Pancreas (tissue), 10 donors: ENCODE measurements around the gene PTGFRN. TPM values are rescaled to one million over a fixed set of nuclear protein-coding genes. Genes with fewer than 3 reads are reported as not detected.

Experiments
- ATAC-seq, 4 donors: fragments of 200-7000 bp; cut with Tn5 transposase; one replicate each; pipeline versions ENCODE4 v1.8.0 to v1.9.1; 2020; ENCODE audit warnings: mild to moderate bottlenecking in 4 of 4, moderate library complexity in 4 of 4
- DNase-seq, 6 donors: peaks; one replicate each; pipeline ENCODE4 v3.0.0-alpha.2; 2020
- FAIRE-seq: peaks from 2 replicates; lab custom pipeline; 2012; peaks lifted over from hg19 to GRCh38; lab: Jason Lieb, UNC
- H3K27ac ChIP-seq, 4 donors: fragments of 200-600 bp; sonication (generic); 1 replicate in 3 of 4; 2 replicates in 1 of 4; pipeline versions ENCODE4 v1.5.0 to v1.8.0; 2020
- H3K27me3 ChIP-seq, 4 donors: fragments of 200-600 bp; one replicate each; pipeline ENCODE4 v1.8.0; 2021
- H3K36me3 ChIP-seq, 3 donors: fragments of 200-600 bp; sonication (generic) in 1 of 3; one replicate each; pipeline versions ENCODE4 v1.5.0 to v1.8.0; 2020 to 2021
- H3K4me1 ChIP-seq, 3 donors: fragments of 200-600 bp; one replicate each; pipeline ENCODE4 v1.8.0; 2021
- H3K4me3 ChIP-seq, 4 donors: fragments of 200-600 bp; sonication (generic) in 2 of 4; one replicate each; pipeline versions ENCODE4 v1.5.0 to v1.8.0; 2020 to 2021
- H3K9me3 ChIP-seq, 4 donors: fragments of 200-600 bp; one replicate each; pipeline ENCODE4 v1.8.0; 2021
- CTCF ChIP-seq, 4 donors: fragments of 200-600 bp; sonication (generic) in 3 of 4; IDR thresholded peaks; one replicate each; pipeline versions ENCODE4 v1.5.0 to v1.8.0; 2021; ENCODE audit warnings: antibody characterized with exemption in 4 of 4
- WGBS, 2 donors: extraction: QIAGEN DNeasy Blood & Tissue Kit; methylation state at CpG; one replicate each; pipeline ENCODE4 v1.1.7; 2013; 5-methylcytosine and 5-hydroxymethylcytosine counted together
- intact Hi-C, 3 donors: fragments of 100-400 bp; cut with DNase I; formaldehyde crosslinking; loops; one replicate each; pipeline versions ENCODE4 v1.11.1 to v1.14.2; 2022
- polyA plus RNA-seq, 2 donors: library from polyadenylated mRNA; stranded (reverse); fragments of 200-250 nt; gene quantifications; one replicate each; pipeline ENCODE4 v1.2.3, GENCODE V29; 2013
- total RNA-seq, 6 donors: library from RNA; stranded (reverse); fragmentation: NEBNext Ultra II Directional in 4 of 6; extraction: Animal tissue kit (Norgen Biotek cat#: 25700) in 4 of 6; gene quantifications; one replicate each; pipeline versions ENCODE4 v1.2.1 to v1.2.4, GENCODE V29; 2021 to 2023
- donor health status: healthy with polysubstance abuse.
- donor health status: DM: no; HTN: no; CAD: no; lungs with moderate emphysema.
- donor health status: DM: no; HTN: no; CAD: no.
- donor health status: control.
- donor health status: control.
- donor health status: Bipolar disorder and iron deficiency.
- donor health status: DM: yes; HTN: yes; CAD: no.
- donor health status: DM: no; HTN: no; CAD: no.
- donor health status: DM: no; HTN: no; CAD: no.
- donor health status: DM: yes; HTN: yes; CAD: no.

PTGFRN gene
- total and polyA plus RNA-seq, 8 donors, result 9.9 to 62.0 (median 21.3) TPM

DNA sequence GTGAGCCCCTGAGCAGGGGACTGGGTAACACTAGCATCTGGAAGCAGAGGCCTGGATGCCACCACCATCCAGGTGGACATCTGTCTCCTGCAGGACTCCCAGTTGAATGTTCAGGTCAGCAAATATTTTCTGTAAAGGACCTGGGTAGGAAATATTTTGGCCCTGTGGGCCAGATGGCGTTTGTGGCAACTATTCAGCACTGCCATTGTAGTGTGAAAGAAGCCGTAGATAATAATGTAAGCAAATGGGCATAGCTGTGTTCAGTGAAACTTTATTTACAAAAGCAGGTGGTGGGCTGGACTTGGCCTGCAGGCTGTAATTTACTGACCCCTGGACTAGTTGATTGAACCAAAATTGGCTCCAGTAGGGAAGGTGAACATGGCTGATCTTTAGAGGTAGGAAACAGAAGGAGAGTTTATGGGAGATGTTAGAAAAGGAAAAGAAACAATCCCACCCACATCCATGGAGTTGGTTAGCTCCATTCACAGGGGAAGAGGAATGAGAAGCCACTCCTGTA, 71.9 kb downstream of the PTGFRN start:
- H3K9me3 ChIP-seq, result no peaks in the 10 kb centered on the region
- no peak overlapping the region for H3K4me3 ChIP-seq
- ATAC-seq (no peak), FAIRE-seq (no peak), DNase-seq (no peak)
- intact Hi-C loops, result no loop called here
- no peak for TF ChIP-seq CTCF (IDR thresholded peaks at IDR 0.05)
- 37 to 59% methylated on average over 2 of the region's 2 CpGs for WGBS, 2 donors
- no peaks in the 10 kb centered on the region for H3K36me3 ChIP-seq
- no peaks in the 10 kb centered on the region for H3K27me3 ChIP-seq
- no peak overlapping the region for H3K27ac ChIP-seq
- peaks cover 0 to 8% (median 4%) of the 10 kb centered on the region in 3 donors for H3K4me1 ChIP-seq

DNA sequence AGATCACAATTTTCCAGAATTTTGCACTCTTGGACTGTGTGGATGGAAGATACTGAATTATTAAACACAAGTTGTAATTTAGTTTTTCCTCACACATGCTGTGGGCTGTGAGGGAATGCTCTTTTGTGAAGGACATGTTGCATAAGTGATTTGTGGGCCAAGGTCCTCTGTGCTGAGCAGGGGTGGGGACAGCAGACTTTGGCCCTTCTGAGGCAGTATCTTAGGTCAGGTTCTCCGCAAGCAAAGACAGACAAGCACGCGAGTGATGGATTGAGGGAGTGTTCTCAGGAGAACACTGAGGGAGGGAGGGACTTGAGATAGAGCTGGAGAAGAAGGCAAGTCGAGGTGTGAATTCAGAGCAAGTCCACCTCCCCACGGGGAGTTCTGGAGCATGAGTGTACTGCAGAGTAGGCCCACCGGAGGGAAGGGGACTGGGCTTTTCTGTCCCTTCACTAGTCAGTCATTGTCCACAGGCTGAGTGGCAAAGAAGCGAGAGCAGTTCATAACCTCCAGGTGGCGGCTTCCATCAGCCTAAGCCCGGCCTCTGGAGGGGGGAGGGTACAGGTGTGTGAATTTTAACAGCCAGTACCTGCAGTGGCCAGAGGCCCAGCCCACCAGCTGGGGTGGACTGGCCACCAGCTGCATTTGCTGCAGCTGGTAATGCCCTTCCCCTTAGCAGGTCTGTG, 72.7 kb downstream of the PTGFRN start:
- WGBS, 2 donors, result 33 to 46% methylated on average over 9 of the region's 9 CpGs
- Histone ChIP-seq H3K9me3 (no peaks in the 10 kb centered on the region), H3K4me3 (no peak overlapping the region), H3K4me1 (peaks cover 0 to 8% (median 4%) of the 10 kb centered on the region in 3 donors), H3K27ac (peak overlapping the region in 2 of 4 donors; percentile 2 to 38), H3K27me3 (no peaks in the 10 kb centered on the region), H3K36me3 (no peaks in the 10 kb centered on the region)
- TF ChIP-seq CTCF (IDR thresholded peaks at IDR 0.05), result no peak
- FAIRE-seq, result no peak
- intact Hi-C loops, result no loop called here
- DNase-seq, result peak in 5 of 6 donors; percentile 33 to 84 (median 75)
- peak; percentile 37 to 88 (median 82) for ATAC-seq

DNA sequence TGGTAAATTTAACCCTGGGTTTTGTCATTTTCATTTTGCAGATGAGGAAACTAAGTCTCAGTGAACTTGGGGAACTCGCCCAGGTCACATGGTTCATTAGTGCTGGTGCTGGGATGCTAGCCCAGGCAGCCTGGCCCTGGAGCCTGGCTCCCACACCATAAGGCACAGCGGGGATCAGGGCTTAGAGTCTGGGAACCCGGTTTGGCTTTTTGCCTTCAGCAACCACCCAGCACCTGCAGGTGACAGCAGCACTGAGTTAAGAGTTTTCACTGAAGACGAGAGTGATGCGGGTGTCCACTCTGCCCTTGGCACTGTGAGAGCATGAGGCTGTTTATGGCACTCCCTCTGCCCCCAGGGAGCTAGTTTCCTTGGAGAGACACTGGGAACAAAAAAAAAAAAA, 73.4 kb downstream of the PTGFRN start:
- no peaks in the 10 kb centered on the region for H3K36me3 ChIP-seq
- peak in 2 of 6 donors; percentile 33 for DNase-seq
- peak overlapping the region in 2 of 4 donors; percentile 2 to 38 for H3K27ac ChIP-seq
- TF ChIP-seq CTCF (IDR thresholded peaks at IDR 0.05), result no peak
- no peaks in the 10 kb centered on the region for H3K9me3 ChIP-seq
- peak in 3 of 4 donors; percentile 9 to 39 (median 32) for ATAC-seq
- no peak for FAIRE-seq
- intact Hi-C loops, result no loop called here
- H3K4me1 ChIP-seq, result peaks cover 4 to 8% (median 4%) of the 10 kb centered on the region in 3 donors
- no peaks in the 10 kb centered on the region for H3K27me3 ChIP-seq
- 34 to 58% methylated on average over 5 of the region's 5 CpGs for WGBS, 2 donors
- no peak overlapping the region for H3K4me3 ChIP-seq

- FAIRE-seq (no peak), DNase-seq (no peak), ATAC-seq (no peak)
- peaks cover 4 to 10% (median 8%) of the 10 kb centered on the region in 3 donors for H3K4me1 ChIP-seq
- H3K4me3 ChIP-seq, result no peak overlapping the region
- TF ChIP-seq CTCF (IDR thresholded peaks at IDR 0.05), result no peak
- H3K27ac ChIP-seq, result no peak overlapping the region
- 48 to 67% methylated on average over 4 of the region's 4 CpGs for WGBS, 2 donors
- no peaks in the 10 kb centered on the region for H3K36me3 ChIP-seq
- no peaks in the 10 kb centered on the region for H3K27me3 ChIP-seq
- intact Hi-C loops, result no loop called here
- no peaks in the 10 kb centered on the region for H3K9me3 ChIP-seq
Measured at GRCh38 chr1:116983678-116984077, 74.0 kb downstream of the PTGFRN start.
